ENCODE data around the gene MICAL2. TPM values are rescaled to one million over a fixed set of nuclear protein-coding genes. Genes with fewer than 3 reads are reported as not detected.

Gene MICAL2
- total RNA-seq, 4 donors from 2014 or later, result 27.4 to 63.6 (median 51.9) TPM

DNA sequence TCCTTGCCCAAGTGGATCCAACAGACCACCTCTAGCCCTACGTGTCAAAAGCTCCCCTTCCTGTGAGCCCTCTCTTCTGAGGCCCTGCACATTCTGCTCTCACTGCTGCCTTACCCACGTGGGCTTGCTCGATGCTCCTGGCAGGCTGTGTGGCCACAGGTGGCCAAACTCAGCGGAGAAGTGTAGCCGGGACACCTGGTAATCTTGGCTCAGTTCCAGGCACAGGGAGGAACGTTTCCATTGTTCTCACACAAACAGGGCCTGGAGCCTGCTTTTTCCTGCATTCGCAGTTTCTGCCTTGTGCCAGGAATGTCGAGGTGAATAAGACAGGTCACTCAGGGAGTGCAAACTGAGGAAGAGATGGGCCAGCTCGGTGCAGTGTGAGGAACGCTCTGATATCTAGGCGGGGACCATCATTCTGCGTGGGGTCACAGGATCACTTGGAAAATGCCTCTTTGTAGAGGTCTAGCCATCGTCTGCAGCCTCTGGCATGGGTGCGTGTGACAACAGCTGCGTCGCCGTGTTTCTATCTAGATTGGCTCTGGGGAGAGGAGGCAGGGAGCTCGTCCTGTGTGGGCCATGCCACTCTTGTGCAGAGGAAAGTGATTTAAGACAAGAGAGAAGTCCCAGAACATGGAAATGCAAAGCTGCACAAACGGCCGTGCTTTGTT, 139.3 kb downstream of the MICAL2 start:
- intact Hi-C loops (cut with DNase I), result no loop called here
- peak; percentile 73 to 74 for DNase-seq
- Histone ChIP-seq H3K4me3 (replicated peaks in 1 of 3) (no peak overlapping the region), H3K36me3 (no peaks in the 10 kb centered on the region), H3K27ac (peak overlapping the region in 2 of 3 donors; percentile 74 to 82), H3K27me3 (no peaks in the 10 kb centered on the region), H3K9me3 (no peaks in the 10 kb centered on the region), H3K4me1 (peaks cover 27 to 30% of the 10 kb centered on the region in 2 donors)
- TF ChIP-seq POLR2A (IDR thresholded peaks at IDR 0.05), result no peak
- TF ChIP-seq, protein P1, sequence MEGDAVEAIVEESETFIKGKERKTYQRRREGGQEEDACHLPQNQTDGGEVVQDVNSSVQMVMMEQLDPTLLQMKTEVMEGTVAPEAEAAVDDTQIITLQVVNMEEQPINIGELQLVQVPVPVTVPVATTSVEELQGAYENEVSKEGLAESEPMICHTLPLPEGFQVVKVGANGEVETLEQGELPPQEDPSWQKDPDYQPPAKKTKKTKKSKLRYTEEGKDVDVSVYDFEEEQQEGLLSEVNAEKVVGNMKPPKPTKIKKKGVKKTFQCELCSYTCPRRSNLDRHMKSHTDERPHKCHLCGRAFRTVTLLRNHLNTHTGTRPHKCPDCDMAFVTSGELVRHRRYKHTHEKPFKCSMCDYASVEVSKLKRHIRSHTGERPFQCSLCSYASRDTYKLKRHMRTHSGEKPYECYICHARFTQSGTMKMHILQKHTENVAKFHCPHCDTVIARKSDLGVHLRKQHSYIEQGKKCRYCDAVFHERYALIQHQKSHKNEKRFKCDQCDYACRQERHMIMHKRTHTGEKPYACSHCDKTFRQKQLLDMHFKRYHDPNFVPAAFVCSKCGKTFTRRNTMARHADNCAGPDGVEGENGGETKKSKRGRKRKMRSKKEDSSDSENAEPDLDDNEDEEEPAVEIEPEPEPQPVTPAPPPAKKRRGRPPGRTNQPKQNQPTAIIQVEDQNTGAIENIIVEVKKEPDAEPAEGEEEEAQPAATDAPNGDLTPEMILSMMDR (IDR thresholded peaks at IDR 0.05), result no peak
- WGBS, 2 donors, result 70 to 73% methylated on average over 20 of the region's 20 CpGs

DNA sequence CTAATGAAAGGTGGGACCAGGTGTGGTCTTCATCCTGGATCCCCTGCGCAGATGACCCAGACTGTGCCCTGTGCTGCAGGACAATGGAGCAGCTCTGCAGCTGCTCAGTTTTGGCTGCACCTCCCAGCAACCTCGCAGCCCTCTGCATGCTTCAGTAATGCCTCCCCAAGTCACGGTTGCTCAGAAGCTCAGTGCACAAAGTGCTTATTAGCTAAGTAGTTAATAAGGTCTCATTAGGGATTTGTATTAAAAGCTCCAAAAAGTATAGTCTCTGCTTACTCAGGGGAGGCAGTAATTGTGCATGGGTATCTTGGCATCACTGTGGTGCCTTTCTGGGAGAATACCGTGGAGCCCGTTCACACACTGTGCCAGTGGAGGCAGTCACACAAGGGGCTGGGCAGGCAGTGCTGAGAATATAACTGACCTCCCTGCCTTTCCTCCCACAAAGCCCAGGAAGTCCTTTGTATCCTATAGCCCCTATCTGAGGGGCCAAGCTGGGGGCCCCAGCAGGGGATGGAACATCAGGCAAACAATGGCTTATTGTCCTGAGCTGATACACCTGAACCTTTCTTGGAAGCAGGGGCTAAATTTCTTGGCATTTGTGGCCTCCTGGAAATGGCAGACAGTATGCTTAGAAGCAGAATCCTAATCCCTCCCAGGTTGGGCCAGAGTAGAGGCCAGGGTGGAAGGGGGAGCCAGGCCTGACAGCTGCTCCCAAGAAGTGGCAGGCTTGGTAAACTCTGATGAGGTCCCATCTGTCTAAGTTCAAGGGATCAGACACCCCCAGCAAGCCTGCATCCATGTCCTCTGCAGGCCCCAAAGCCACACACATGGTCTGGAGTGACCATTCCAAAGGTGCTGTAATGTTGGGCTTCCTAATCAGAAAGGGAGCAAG, 141.5 kb downstream of the MICAL2 start:
- H3K27ac ChIP-seq, result no peak overlapping the region

DNA sequence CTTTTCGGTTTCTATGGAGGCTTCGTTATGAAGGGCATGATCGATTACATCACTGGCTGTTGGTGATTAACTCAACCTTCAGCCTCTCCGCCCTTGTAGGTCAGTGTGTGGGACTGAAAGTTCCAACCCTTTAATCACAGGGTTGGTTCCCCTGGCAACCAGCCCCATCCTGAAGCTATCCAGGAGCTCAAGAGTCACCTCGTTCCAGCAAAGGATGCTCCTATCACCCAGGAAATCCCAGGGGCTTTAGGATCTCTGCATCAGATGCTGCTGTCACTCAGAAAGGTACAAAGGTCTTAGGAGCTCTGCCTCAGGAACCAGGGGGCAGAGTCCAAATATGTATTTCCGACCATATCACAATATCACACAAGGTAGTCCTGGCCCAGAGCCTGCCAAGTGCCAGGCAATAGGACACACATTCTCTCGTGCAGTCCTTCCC, 143.5 kb downstream of the MICAL2 start:
- DNase-seq, result no peak
- TF ChIP-seq POLR2A (IDR thresholded peaks at IDR 0.05), result no peak
- TF ChIP-seq, protein P1 (IDR thresholded peaks at IDR 0.05), result no peak
- no peaks in the 10 kb centered on the region for H3K9me3 ChIP-seq
- H3K36me3 ChIP-seq, result peaks cover 0 to 8% of the 10 kb centered on the region in 2 donors
- H3K4me1 ChIP-seq, result peaks cover 12% of the 10 kb centered on the region in 2 donors
- intact Hi-C loops (cut with DNase I), result no loop called here
- H3K27me3 ChIP-seq, result no peaks in the 10 kb centered on the region
- WGBS, 2 donors, result 93 to 98% methylated on average over 7 of the region's 7 CpGs
- H3K27ac ChIP-seq, result no peak overlapping the region
- no peak overlapping the region for H3K4me3 ChIP-seq (replicated peaks in 1 of 3)

More for the DNA sequence above, 141.5 kb downstream of the MICAL2 start:
- Histone ChIP-seq H3K36me3 (peaks cover 0 to 4% of the 10 kb centered on the region in 2 donors), H3K4me3 (replicated peaks in 1 of 3) (no peak overlapping the region), H3K4me1 (peaks cover 27 to 30% of the 10 kb centered on the region in 2 donors), H3K27me3 (no peaks in the 10 kb centered on the region), H3K9me3 (no peaks in the 10 kb centered on the region)
- TF ChIP-seq, protein P1 (IDR thresholded peaks at IDR 0.05), result no peak
- no peak for TF ChIP-seq POLR2A (IDR thresholded peaks at IDR 0.05)
- intact Hi-C loops (cut with DNase I), result no loop called here
- DNase-seq, result no peak
- 46 to 52% methylated on average over 4 of the region's 5 CpGs for WGBS, 2 donors

DNA sequence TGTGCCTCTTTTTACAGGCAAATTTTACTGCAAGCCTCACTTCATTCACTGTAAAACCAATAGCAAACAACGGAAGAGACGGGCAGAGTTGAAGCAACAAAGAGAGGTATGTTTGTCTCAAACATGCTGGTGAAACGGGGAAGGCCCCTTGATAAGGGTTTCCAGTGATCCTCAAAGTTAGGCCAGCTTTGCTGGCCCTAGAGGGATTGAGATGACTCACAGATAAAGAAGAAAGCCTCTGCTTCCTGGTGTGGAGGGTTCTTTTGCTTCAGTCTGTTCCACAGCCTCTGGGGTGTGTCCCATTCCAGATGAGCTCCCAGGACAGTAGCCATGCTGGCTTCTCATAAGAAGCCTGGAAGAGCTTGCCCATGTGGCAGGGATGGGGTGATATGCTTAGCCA, 148.1 kb downstream of the MICAL2 start:
- H3K4me3 ChIP-seq (replicated peaks in 1 of 3), result no peak overlapping the region
- no peaks in the 10 kb centered on the region for H3K27me3 ChIP-seq
- no peak overlapping the region for H3K27ac ChIP-seq
- TF ChIP-seq, protein P1 (IDR thresholded peaks at IDR 0.05), result no peak
- no peak for TF ChIP-seq POLR2A (IDR thresholded peaks at IDR 0.05)
- no peak for DNase-seq
- H3K4me1 ChIP-seq, result peaks cover 3 to 7% of the 10 kb centered on the region in 2 donors
- intact Hi-C loops (cut with DNase I), result no loop called here
- H3K9me3 ChIP-seq, result no peaks in the 10 kb centered on the region
- WGBS, 2 donors, result 80 to 82% methylated on average over 3 of the region's 3 CpGs
- H3K36me3 ChIP-seq, result peaks cover 0 to 19% of the 10 kb centered on the region in 2 donors

Data from thyroid gland (tissue), 4 donors.